Measurements from ENCODE around the gene GRK5. TPM values are rescaled to one million over a fixed set of nuclear protein-coding genes. Genes with fewer than 3 reads are reported as not detected.

Gene GRK5
- total RNA-seq = 10 to 100 TPM; 21.2 to 24.8 TPM

GRCh38 chr10:119207366-119207666, at the start of gene GRK5:
Gene GRK5 (plus strand): TSS chr10:119207571. CDS start chr10:119207918, 347 bp downstream.
- intact Hi-C loops (cut with DNase I, micrococcal nuclease) = loop anchor here (1.0 to 5.0 kb wide), 15 partner anchors 29 to 519 kb away; partner anchors contain the start of genes RGS10 (in 2 of the 2), SFXN4 (in 2 of the 2), BAG3 (in 1 of the 2) and EIF3A (in 1 of the 2)
- DNase-seq (peak; percentile 97), ATAC-seq (peak; percentile 88)
- H3K27me3 Mint-ChIP-seq = no peaks in the 10 kb centered on the region
- ChIA-PET POLR2A (interaction anchor here (0.6 to 1.3 kb wide), 7 partner anchors 9 to 322 kb away, joined by 3 to 8 read pairs (median 3); no protein-coding TSS in a partner anchor), CTCF (interaction anchor here (0.6 to 7.2 kb wide), 35 partner anchors 14 to 388 kb away, joined by 3 to 35 read pairs (median 5); no protein-coding TSS in a partner anchor)
- H3K4me1 Mint-ChIP-seq = peaks cover 38% of the 10 kb centered on the region
- no peaks in the 10 kb centered on the region for H3K36me3 Mint-ChIP-seq (ENCODE audit: low read depth)
- peak within 1 kb of the TSS; percentile 92 for H3K4me3 Mint-ChIP-seq
- no peaks in the 10 kb centered on the region for H3K9me3 Mint-ChIP-seq (ENCODE audit: low read depth)
- H3K27ac Mint-ChIP-seq = peak within 1 kb of the TSS; percentile 93

DNA sequence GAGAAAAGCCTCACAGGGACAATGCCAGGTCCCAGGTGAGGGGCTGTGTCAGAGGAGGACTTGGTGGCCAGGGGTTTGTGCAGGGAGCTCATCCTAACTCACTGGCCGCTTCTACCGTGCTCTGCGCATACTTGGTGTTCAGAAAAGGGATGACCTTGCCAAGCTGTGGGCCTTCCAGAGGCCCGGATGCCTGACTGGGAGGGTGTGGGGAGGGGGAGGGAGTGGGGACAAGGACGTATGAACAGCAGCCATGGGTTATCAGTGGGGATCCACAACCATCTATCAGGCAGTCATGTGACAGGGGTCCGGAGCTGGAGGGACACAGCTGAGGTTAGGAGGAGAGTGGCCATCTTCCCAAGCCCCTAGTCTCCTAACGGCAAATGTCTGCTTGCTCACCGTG, 48.0 kb upstream of the GRK5 start:
- Mint-ChIP-seq H3K4me1 (peaks cover 18% of the 10 kb centered on the region), H3K27ac (no peak overlapping the region), H3K36me3 (ENCODE audit: low read depth) (peaks cover 59% of the 10 kb centered on the region), H3K9me3 (ENCODE audit: low read depth) (no peaks in the 10 kb centered on the region), H3K27me3 (no peaks in the 10 kb centered on the region), H3K4me3 (no peak overlapping the region)
- CTCF ChIA-PET = no interaction called here
- POLR2A ChIA-PET = no interaction called here
- intact Hi-C loops (cut with DNase I, micrococcal nuclease) = no loop called here
- DNase-seq (no peak), ATAC-seq (no peak)

DNA sequence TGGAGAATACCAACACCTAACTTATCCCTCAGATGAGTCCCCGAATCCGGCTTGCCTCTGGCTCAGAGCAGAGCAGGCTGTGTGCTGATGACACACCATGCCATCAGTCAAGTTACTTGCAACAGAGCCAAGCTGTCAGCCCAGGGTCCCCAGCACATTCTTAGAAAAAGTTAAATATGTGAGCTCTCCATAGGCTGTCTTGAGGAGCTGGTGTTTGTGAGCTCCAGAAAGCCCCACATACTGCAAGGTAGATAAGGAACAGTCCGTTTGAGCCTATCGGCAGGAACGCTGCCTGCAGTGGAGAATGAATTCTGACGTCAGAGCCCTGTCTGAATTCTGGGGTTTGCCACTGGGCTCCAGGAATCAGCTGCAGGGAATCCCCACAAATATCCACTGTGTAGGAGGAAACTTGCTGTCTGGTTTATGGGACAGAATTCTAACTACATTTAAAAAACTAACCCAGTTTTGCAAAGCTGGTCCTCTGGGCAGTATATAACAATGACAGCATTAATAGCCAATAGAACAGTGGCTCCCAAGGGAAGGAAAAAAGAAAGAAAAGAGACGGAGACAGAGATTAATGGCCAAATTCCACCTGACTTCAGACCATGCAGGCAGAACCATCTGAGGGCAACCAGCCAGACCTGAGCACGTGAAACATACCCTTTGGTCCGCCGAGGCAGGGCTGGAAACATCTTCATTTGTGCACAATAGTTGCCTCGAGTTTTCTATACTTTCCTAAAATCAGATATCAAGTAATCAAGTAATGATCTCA, 45.5 kb upstream of the GRK5 start:
- DNase-seq = no peak
- ChIA-PET CTCF (interaction anchor here (0.6 to 1.4 kb wide), 2 partner anchors 31 to 67 kb away, joined by 3 read pairs; no protein-coding TSS in a partner anchor), POLR2A (no interaction called here)
- Mint-ChIP-seq H3K9me3 (ENCODE audit: low read depth) (no peaks in the 10 kb centered on the region), H3K27me3 (no peaks in the 10 kb centered on the region), H3K4me1 (peaks cover 37% of the 10 kb centered on the region), H3K4me3 (no peak overlapping the region), H3K36me3 (ENCODE audit: low read depth) (peaks cover 48% of the 10 kb centered on the region), H3K27ac (no peak overlapping the region)
- intact Hi-C loops (cut with DNase I, micrococcal nuclease) = no loop called here
- no peak for ATAC-seq

- H3K9me3 Mint-ChIP-seq (ENCODE audit: low read depth) = no peaks in the 10 kb centered on the region
- CTCF ChIA-PET = no interaction called here
- intact Hi-C loops (cut with DNase I, micrococcal nuclease) = no loop called here
- H3K27ac Mint-ChIP-seq = no peak overlapping the region
- H3K36me3 Mint-ChIP-seq (ENCODE audit: low read depth) = peaks cover 54% of the 10 kb centered on the region
- peaks cover 40% of the 10 kb centered on the region for H3K4me1 Mint-ChIP-seq
- no peak for ATAC-seq
- no peak overlapping the region for H3K4me3 Mint-ChIP-seq
- no peak for DNase-seq
- no peaks in the 10 kb centered on the region for H3K27me3 Mint-ChIP-seq
- POLR2A ChIA-PET = no interaction called here
These were observed 44.8 kb upstream of the GRK5 start for GRCh38 chr10:119162452-119163092.

- peak; percentile 87 for DNase-seq
- peak within 1 kb of the TSS; percentile 86 for H3K4me3 Mint-ChIP-seq
- peak; percentile 94 for ATAC-seq
- no peaks in the 10 kb centered on the region for H3K27me3 Mint-ChIP-seq
- CTCF ChIA-PET = interaction anchor here (1.0 to 1.5 kb wide), 5 partner anchors 15 to 139 kb away, joined by 3 to 7 read pairs (median 4); partner anchors contain the start of gene GRK5
- intact Hi-C loops (cut with DNase I, micrococcal nuclease) = loop anchor here (1.0 to 2.0 kb wide), 8 partner anchors 13 to 708 kb away; partner anchors contain the start of genes DENND10 (in 2 of the 2), GRK5 (in 2 of the 2), PRDX3 (in 2 of the 2) and BAG3 (in 1 of the 2)
- H3K9me3 Mint-ChIP-seq (ENCODE audit: low read depth) = no peaks in the 10 kb centered on the region
- H3K4me1 Mint-ChIP-seq = peaks cover 40% of the 10 kb centered on the region
- H3K36me3 Mint-ChIP-seq (ENCODE audit: low read depth) = peaks cover 52% of the 10 kb centered on the region
- peak within 1 kb of the TSS; percentile 94 for H3K27ac Mint-ChIP-seq
- POLR2A ChIA-PET = interaction anchor here (0.5 to 1.1 kb wide), 3 partner anchors 9 to 86 kb away, joined by 3 to 4 read pairs (median 3); no protein-coding TSS in a partner anchor
These were observed 41.9 kb upstream of the GRK5 start, which contains the start of gene SFXN4 for GRCh38 chr10:119165171-119166117. Gene SFXN4 (minus strand): TSS chr10:119165714. CDS start chr10:119165647, 67 bp downstream.

- peak overlapping the region; percentile 86 for H3K4me3 Mint-ChIP-seq
- ATAC-seq (peak; percentile 20), DNase-seq (no peak)
- ChIA-PET POLR2A (no interaction called here), CTCF (interaction anchor here (1.1 kb wide), 1 partner anchor 44 kb away, joined by 3 read pairs; no protein-coding TSS in a partner anchor)
- no peaks in the 10 kb centered on the region for H3K9me3 Mint-ChIP-seq (ENCODE audit: low read depth)
- peak overlapping the region; percentile 94 for H3K27ac Mint-ChIP-seq
- H3K36me3 Mint-ChIP-seq (ENCODE audit: low read depth) = peaks cover 47% of the 10 kb centered on the region
- intact Hi-C loops (cut with DNase I, micrococcal nuclease) = no loop called here
- H3K27me3 Mint-ChIP-seq = no peaks in the 10 kb centered on the region
- peaks cover 40% of the 10 kb centered on the region for H3K4me1 Mint-ChIP-seq
These were observed 41.3 kb upstream of the GRK5 start for GRCh38 chr10:119166118-119166500.

DNA sequence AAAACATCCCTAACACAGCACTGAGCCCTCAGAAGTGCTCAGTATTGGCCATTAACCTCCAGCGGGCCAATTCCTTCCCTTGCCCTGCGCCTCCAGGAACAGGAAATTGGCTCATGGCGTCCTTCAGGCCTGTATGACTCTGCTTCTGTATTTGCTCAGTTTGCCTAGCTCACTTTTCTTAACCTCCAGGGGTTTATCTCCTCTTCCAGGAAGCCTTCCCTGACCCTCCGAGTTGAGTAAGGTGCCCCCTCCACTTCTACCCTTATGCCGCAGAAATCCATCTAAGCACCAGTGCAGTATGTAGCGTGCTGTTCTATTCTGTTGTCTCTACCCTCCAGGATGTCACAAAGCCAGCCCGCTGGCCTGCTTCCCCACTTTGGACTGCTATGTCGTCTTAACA, 40.8 kb upstream of the GRK5 start:
- H3K4me1 Mint-ChIP-seq = peaks cover 37% of the 10 kb centered on the region
- DNase-seq (no peak), ATAC-seq (no peak)
- no peaks in the 10 kb centered on the region for H3K27me3 Mint-ChIP-seq
- peak overlapping the region; percentile 86 for H3K4me3 Mint-ChIP-seq
- ChIA-PET CTCF (interaction anchor here (1.1 to 1.7 kb wide), 3 partner anchors 23 to 44 kb away, joined by 3 to 5 read pairs (median 5); partner anchors contain the start of gene GRK5), POLR2A (interaction anchor here (1.2 kb wide), 1 partner anchor 10 kb away, joined by 3 read pairs; no protein-coding TSS in a partner anchor)
- H3K9me3 Mint-ChIP-seq (ENCODE audit: low read depth) = no peaks in the 10 kb centered on the region
- H3K27ac Mint-ChIP-seq = peak overlapping the region; percentile 94
- peaks cover 46% of the 10 kb centered on the region for H3K36me3 Mint-ChIP-seq (ENCODE audit: low read depth)
- intact Hi-C loops (cut with DNase I, micrococcal nuclease) = no loop called here

GRCh38 chr10:119167041-119167440, 40.3 kb upstream of the GRK5 start:
- ChIA-PET CTCF (interaction anchor here (1.2 to 1.7 kb wide), 3 partner anchors 23 to 40 kb away, joined by 3 to 5 read pairs (median 5); partner anchors contain the start of gene GRK5), POLR2A (interaction anchor here (1.2 kb wide), 1 partner anchor 9 kb away, joined by 3 read pairs; no protein-coding TSS in a partner anchor)
- H3K9me3 Mint-ChIP-seq (ENCODE audit: low read depth) = no peaks in the 10 kb centered on the region
- DNase-seq (no peak), ATAC-seq (no peak)
- intact Hi-C loops (cut with DNase I, micrococcal nuclease) = no loop called here
- H3K27me3 Mint-ChIP-seq = no peaks in the 10 kb centered on the region
- peaks cover 34% of the 10 kb centered on the region for H3K4me1 Mint-ChIP-seq
- H3K4me3 Mint-ChIP-seq = peak overlapping the region; percentile 86
- peak overlapping the region; percentile 94 for H3K27ac Mint-ChIP-seq
- peaks cover 47% of the 10 kb centered on the region for H3K36me3 Mint-ChIP-seq (ENCODE audit: low read depth)

DNA sequence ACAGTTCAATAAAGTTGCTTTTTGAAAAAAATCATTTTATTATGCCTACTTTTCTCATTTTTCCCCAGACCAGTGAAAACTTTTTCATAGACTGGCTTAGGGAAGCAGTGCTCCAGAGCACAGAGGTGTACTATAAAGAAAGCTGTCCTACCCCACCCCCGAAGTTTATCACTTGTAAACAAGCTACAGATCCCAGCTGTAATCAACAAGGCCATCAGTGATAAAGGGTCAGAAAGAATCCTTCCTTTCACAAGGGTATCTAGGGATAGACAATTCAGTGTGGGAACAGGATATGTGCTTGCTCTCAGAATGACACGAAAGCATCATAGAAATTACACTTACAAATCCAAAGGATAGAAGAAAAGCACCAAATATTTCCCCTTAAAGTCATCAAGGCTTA, 33.3 kb upstream of the GRK5 start:
- Mint-ChIP-seq H3K36me3 (ENCODE audit: low read depth) (peaks cover 48% of the 10 kb centered on the region), H3K9me3 (ENCODE audit: low read depth) (no peaks in the 10 kb centered on the region), H3K4me1 (peaks cover 28% of the 10 kb centered on the region), H3K27ac (no peak overlapping the region), H3K27me3 (no peaks in the 10 kb centered on the region), H3K4me3 (no peak overlapping the region)
- DNase-seq (no peak), ATAC-seq (no peak)
- POLR2A ChIA-PET = interaction anchor here (0.7 kb wide), 1 partner anchor 9 kb away, joined by 4 read pairs; no protein-coding TSS in a partner anchor
- CTCF ChIA-PET = no interaction called here
- intact Hi-C loops (cut with DNase I, micrococcal nuclease) = no loop called here

- Mint-ChIP-seq H3K4me3 (peak overlapping the region; percentile 88), H3K36me3 (ENCODE audit: low read depth) (peaks cover 43% of the 10 kb centered on the region), H3K27ac (peak overlapping the region; percentile 80), H3K4me1 (peaks cover 35% of the 10 kb centered on the region), H3K27me3 (no peaks in the 10 kb centered on the region), H3K9me3 (ENCODE audit: low read depth) (no peaks in the 10 kb centered on the region)
- intact Hi-C loops (cut with DNase I, micrococcal nuclease) = loop anchor here (1.0 to 5.0 kb wide), 3 partner anchors 41 to 476 kb away; partner anchors contain the start of gene BAG3 (in 1 of the 2)
- peak; percentile 34 for DNase-seq
- CTCF ChIA-PET = interaction anchor here (0.5 to 1.8 kb wide), 8 partner anchors 8 to 240 kb away, joined by 3 to 6 read pairs (median 4); no protein-coding TSS in a partner anchor
- ATAC-seq = peak; percentile 14
- POLR2A ChIA-PET = interaction anchor here (0.5 to 1.0 kb wide), 4 partner anchors 9 to 661 kb away, joined by 3 to 8 read pairs (median 4); no protein-coding TSS in a partner anchor
These were observed 31.2 kb upstream of the GRK5 start for GRCh38 chr10:119176166-119176565.

All from activated CD4-positive, alpha-beta T cell treated with anti-CD3 and anti-CD28 coated beads for 36 hours (primary cell).